Hindlimb muscle (tissue), 1 donor: ENCODE data around the gene TYK2. TPM values are rescaled to one million over a fixed set of nuclear protein-coding genes. Genes with fewer than 3 reads are reported as not detected.
"Not testable (repeated sequence)": the region's sequence is repeated elsewhere in the genome, so short reads cannot be mapped to it uniquely, and the experiment has no call there.

Experiments
- DNase-seq: peaks from one replicate; pipeline ENCODE4 v3.0.0-alpha.2; 2013
- polyA plus RNA-seq: library from polyadenylated mRNA; unstranded; fragments of 120-200 nt; gene quantifications from one replicate; pipeline ENCODE4 v1.2.1, GENCODE V29; 2013; ENCODE audit not compliant: insufficient read length

TYK2 gene
- polyA plus RNA-seq, 1 donor: 71.8 TPM

DNA sequence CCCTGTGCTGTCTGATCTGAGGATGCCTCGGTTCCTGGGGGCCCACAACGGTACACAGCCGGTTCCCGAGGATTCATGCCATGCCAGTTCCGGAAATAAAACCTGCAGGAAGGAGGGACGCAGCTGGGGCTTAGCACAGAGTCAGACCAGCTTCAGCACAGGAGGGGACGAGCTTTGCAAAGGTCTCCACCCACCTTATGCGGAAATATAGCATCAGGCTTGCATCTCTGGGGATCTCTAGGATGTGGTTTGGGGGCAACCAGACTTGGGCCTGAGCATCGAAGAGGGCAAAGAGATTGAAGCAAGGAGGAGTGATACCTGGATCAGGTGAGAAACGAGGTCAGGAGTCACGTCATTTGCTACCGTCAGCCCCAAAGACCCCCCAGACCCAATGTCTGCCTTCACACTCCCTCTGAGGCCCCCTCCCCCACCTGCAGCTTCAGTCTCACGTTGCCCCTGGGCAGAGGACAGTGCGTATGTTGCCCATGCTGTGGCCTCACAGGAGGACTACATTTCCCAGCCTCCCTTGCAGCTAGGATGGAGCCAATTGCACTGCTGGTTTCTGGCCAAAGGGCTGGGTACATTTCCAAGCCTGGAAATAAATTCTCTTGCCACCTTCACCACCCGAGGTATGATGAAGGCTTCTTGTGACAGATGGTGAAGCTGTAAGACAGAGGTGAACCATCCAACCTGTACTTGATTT, 12.1 kb downstream of the TYK2 start:
- DNase-seq: no peak

DNA sequence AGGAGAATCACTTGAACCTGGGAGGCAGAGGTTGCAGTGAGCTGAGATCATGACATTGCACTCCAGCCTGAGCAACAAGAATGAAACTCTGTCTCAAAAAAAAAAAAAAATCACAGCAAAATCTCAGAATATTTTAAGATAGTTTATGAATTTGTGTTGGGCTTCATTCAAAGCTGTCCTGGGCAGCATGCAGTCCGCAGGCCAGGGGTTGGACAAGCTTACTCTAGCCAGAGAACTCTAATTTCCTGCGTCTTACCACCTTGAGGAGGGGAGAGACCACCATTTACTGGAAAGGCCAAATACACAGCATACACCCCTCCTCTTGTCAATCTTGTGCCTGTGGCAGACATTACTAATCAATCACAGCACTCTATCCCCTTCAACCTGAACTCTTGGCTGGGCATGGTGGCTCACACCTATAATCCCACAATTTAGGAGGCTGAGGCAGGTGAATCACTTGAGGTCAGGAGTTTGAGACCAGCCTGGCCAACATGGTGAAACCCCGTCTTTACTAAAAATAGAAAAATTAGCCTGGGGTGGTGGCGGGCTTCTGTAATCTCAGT, 13.3 kb downstream of the TYK2 start:
- not testable (repeated sequence) for DNase-seq

DNA sequence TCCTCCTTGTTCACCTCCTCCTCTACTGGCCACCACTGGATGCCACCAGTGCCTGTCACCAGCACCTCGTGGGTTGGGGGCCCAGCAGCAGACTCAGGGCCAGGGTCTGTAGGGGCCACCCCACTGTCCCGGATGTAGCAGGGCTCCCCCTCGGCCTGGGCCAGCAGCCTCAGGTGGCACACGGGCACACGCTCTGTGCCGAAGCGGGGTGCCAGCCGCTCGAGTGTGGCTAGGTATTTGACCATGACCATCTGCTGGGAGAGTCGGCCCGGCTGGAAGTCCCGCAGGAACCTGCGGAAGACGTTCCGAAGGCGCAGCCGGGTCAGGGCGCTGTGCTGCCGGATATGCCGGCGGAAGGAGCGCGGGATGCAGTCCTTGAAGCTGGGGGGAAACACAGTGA, 14.9 kb downstream of the TYK2 start:
- DNase-seq: no peak

DNA sequence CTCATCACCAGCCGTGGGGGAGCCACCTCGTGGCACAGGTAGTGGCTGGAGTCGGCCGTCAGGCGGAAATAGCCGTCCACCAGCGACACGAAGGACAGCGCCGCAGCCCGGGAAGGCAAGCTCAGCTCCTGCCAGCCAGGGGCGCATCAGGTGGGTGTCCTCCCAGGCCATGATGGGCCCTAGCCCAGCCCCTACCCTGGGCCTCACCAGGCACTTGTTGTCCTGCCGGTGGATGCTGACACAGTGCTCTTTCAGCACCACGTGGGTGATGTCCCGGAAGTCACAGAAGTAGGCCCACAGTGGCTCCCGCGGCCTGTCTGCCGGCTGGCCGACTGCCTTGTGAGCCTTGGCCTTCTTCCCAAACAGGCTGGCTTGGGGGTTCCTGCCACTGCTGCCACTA, 15.7 kb downstream of the TYK2 start:
- no peak for DNase-seq

DNA sequence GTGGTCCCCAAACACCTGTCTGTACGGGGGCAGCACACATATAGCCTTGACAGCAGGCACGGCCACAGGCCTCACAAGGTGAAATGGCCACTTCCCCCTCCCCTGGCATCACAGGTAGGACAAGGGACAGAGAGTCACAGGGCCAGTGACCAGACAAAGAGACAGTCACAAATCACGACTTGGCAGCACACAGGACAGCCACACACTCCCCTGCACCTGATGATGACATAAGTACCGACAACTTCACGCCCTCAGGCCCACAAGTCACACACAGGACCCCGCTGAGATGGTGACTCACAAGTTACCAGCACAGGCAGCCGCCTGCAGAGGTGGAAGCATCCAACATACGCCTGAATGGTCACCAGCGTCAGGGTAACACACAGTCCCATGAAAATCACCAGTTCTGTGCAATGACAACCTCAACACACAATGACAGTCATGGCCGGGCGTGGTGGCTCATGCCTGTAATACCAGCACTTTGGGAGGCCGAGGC, 16.5 kb downstream of the TYK2 start:
- DNase-seq: no peak

DNA sequence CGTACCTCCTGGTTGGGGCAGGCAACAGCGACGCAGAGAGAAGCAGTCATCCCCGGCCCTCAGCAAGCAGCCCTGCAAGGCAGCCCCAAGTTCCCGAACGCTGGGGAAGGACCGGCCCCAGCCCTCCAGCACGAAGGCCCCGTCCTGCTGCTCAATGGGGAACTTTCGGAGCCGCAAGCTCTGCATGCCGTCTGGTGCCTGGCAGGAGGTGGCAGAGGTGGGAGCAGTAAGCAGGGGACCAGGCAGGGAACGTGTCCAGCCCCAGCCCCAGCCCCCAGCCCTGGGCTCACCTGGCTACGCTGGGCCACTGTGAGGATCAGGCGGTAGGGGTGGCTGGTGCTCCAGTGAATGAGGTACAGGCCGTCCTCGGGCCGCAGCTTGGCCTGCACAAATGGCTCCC, 18.1 kb downstream of the TYK2 start:
- no peak for DNase-seq

DNA sequence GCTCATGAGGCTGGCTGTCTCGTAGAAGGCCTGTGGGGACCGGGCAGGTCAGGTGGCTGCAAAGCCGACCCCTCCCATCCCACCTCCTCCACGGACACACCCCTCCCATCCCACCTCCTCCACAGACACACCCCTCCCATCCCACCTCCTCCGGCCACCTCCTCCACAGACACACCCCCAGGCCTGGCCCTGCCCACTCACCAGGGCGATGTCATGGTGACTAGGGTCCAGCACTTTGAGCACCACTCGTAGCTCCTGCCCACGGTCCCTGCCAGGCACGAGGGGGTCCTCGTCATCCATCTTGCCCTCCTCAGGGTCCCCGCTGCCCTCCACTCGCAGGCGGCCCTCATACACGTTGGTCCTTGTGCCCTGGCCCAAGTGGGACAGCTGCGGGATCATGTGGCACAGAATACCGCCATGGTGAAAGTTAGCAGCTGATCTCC, 18.8 kb downstream of the TYK2 start:
- no peak for DNase-seq

DNA sequence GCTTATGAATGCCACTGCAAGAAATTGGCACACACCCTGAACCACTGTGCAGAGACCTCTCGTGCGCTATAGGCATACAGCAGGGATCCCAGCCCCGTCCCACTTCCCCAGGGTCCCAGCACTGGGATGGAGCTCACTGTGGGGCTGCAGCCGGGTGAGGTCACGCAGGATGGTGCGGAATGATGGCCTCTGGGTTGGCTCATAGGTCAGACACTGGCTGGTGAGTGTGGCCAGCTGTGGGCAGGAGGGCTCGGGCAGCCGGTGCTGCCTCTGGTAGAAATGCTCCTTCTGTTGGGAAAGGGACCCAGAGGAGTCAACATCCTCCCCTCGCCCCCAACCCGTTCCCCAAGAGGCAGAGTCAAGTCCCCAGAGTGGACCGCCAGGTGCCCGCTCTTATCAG, 23.9 kb downstream of the TYK2 start:
- DNase-seq: no peak

DNA sequence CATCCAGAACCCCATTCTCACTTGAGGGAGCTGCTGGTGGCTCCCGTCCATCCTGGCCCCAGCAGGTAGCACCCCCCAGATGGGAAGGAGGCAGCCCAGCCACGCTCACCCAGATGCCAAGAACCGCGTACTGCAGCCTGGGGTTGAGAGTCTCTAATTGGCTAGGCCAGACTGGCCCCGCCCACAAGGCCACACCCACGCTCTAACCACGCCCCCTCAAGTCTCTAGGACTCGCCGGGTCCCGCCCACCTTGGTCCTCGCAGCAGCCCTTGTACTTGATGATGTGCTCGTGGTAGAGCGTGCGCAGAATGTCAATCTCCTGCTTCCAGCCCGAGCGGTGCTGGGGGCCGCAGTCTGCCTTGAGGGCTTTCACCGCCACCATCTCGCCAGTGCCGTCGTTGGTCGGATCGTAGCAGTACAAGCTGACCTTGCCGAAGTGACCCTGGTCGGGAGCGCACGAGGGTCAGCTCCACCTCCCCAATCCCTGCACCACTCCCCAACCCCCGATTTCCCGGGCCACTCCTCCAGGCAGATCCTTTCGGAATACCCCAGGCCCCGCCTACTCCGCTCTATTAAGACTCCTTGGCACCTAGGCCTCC, 26.5 kb downstream of the TYK2 start:
- DNase-seq: no peak

DNA sequence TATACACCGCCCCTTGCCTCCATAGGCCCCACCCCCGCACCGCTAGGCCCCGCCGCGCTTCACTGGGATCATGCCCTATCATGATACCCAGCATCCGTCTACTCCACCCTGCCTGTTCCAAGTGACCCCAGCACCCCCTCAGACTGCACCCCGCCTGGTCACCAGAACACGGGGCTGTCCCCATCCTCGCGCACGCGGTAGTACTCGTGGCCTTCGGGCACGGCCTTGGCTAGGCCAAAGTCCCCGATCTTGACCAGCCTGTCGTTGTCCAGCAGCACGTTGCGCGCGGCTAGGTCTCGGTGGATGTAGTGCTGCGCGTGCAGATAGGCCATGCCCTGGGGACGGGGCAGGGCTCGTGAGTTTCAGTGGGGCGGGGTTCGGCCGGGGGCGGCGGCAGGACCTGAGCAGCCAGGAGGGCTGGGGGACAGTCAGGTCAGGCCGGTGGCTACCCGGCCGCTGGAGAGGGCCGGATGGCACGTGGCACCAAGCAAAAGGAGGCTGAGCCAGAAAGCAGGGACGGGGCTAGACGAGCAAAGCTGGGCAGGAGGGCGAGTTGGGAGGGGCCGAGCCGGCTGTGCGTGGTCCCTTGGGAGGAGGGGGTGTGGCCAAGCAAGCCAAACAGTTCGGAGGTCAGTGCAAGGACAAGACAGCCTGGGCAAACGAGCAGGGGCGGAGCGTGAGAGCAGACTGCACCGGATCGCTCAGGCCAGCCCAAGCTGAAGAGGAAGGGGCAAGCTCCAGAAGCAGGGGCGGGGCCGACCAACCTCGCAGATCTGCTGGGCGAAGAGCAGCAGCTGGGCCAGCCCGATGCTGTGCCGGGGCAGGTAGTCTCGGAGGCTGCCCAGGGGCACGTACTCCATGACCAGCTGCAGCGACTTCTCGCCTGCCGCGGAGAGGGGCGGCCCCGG, 27.4 kb downstream of the TYK2 start:
- peak; percentile 64 for DNase-seq

DNA sequence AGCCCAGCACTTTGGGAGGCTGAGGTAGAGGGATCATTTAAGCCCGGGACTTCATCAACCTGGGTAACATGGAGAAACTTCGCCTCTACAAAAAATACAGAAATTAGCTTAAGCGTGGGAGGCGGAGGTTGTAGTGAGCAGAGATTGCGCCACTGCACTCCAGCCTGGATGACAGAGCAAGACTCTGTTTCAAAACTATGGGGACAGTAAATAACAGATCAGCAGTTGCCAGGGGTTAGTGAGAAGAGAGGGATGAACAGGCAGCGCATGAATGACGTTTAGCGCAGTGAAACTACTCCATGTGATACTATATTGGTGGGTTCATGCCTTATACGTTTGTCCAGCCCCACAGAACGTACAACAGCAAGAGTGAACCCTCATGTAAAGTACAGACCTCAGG, 33.9 kb downstream of the TYK2 start:
- DNase-seq: no peak

DNA sequence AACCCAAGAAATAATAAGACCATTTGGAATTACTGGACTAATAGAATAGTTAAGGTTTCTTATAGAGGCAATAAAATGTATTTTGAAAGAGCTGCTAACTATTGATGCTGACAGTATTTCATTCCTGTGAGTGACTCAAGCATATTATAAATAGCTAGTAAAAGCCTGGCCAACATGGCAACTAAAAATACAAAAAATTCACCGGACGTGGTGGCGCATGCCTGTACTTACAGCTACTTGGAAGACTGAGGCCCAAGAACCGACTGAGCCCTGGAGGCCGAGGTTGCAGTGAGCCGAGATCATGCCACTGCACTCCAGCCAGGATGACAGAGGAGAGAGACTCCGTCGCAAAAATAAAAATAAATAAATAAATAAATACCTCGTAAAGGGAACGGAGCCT, 35.6 kb downstream of the TYK2 start:
- DNase-seq: no peak

DNA sequence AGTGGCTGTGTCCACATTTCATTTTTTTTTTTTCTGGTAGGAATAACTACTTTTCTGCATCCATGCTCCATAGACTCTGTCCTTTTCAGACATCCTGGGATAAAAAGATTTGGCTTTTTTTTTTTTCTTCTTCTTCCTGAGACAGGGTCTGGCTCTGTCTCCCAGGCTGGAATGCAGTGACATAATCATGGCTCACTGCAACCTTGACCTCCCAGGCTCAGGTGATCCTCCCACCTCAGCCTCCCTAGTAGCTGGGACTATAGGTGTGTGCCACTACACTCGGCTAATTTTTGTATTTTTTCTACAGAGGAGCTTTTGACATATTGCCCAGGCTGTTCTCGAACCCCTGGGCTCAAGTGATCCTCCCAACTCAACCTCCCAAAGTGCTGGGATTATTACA, 36.9 kb downstream of the TYK2 start:
- DNase-seq: no peak

DNA sequence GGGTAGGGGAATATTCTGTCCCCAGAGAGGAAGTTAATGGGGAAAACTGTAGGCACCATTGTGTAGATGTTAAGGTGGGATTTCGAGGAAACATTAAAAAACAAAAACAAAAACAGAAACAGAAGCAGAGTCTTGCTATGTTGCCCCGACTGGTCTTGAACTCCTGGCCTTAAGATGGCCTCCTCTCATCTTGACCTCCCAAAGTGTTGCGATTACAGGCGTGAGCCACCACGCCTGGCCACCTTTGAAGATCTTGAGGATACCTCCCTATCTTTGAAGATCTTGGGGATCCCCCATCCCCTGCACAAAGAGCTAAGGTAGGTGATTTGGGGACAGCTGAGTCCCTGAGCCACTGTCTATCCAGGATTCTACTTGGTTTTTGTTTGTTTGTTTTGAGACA, 40.4 kb downstream of the TYK2 start:
- DNase-seq: no peak

DNA sequence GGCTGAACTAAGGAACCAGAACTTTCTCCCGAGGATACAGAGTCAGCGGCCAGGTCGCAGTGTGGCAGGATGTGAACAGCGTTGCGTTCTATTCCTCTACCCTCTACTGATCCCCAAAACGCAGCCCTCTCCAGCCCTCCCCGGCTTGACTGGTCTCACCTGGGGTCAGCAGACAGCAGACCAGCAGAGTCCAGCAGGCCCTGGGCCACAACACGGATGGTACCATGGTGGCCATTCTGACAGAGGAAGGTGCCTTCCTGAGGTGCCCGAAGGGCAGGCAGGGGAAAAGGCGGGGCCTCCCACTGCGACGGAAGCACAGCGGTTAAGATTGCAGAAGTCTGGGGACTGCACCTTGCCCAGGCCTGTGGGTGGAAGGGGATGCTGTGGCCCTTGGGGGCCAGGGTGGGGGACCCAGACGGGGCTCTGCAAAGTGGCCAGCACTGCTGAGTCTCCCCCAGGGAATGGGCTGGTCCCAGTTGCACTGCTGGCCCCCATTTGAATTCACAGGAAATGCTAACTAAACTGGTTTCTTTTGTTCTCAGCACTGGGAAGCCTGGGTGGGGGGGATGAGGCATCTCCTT, 40.9 kb downstream of the TYK2 start, which contains the start of gene ICAM3:
Gene ICAM3 (minus strand): TSS at position 245 of the 581 bp plus-strand sequence. CDS start 10 bp downstream, at position 235.
- DNase-seq: no peak

DNA sequence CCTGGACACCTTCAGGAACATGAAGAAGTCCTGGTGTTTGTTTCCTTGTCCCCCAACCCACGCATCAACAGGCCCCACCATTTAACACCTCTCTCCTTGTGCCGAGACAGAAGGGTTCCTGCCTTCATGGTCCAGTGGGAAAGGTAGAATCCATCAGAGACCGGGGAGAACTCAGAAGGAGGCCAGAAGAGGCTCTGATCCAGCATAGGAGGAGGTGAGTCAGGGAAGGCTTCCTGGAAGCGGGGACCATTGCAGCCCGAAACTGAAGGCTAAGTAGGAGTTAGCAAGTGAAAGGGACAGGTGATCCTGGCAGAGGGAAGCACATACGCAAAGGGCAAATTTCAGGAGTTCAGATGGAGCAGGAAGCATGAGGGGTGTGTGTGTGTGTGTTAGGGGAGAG, 41.4 kb downstream of the TYK2 start:
- no peak for DNase-seq

DNA sequence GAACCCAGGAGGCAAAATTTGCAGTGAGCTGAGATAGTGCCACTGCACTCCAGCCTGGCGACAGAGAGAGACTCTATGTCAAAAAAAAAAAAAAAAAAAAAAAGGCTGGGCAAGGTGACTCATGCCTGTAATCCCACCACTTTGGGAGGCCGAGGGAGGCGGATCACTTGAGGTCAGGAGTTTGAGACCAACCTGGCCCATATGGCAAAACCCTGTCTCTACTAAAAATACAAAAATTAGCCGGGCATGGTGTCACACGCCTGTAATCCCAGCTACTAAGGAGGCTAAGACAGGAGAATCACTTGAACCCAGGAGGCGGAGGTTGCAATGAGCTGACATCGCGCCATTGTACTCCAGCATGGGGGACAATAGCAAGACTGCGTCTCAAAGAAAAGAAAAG, 43.6 kb downstream of the TYK2 start:
- DNase-seq: not testable (repeated sequence)

DNA sequence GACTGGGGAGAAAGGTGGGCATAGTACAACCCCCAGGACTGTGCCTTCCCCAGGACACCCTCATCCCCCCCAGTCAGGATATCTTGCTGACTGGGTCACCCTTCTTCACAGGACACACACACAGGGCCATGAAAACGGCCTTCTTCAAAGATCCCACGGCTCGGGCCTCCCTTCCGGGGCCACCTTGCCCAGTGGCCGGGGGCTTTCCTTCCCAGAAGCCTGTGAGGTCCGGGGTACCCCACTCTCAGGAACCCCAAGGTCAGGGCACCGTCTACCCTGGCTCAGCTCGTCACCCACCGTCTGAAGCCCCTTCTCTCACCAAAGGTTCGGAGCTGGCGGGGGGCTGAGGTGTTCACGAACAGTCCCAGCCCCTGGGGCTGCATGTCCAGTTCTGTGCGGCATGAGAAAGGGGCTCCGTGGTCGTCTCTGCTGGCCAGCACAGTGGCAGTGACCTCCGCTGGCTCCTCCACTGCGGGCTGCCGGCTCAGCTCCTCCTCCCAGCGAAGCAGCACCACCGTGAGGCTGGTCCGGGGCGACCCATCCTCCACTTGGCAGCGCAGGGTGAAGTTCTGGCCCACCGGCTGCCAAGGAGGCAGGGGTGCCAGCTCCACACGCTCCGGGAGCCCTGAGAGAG, 44.9 kb downstream of the TYK2 start:
- DNase-seq: no peak

DNA sequence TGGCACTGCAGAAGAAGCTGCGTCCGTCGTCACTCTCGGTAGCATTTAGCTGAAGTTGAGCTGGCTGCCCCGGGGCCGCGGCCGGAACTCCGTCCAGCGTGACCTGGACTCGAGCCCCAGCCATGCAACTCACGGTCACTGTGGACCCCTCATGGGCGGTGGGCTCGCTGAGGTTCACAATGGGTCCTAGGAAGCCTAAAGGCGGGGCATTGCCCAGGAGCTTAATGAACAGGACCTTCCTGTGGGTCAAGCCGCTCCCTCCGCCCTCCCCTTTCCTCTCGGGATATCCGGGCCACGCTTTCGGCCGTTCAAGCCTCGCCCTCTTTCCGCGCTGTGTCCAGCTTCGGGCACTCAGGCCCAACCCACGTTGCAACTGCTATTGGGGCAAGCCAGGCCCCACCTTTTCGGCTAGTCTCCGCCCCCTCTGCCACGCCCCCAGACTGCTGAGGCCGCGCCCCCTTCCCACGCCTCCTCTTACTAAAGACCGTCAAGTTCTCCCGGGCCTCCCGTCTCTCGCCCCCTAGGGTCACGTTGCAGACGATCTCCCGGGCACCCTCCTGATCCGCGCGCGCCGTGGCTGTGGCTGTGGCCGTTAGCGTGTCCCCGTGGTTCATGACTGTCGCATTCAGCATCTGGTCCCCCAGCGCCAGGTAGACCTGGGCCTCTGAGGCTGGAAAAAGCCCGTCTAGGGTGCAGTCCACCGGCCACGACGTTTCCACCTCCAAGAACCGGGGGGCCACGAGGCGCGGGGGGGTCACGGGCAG, 45.6 kb downstream of the TYK2 start:
- DNase-seq: peak; percentile 87

DNA sequence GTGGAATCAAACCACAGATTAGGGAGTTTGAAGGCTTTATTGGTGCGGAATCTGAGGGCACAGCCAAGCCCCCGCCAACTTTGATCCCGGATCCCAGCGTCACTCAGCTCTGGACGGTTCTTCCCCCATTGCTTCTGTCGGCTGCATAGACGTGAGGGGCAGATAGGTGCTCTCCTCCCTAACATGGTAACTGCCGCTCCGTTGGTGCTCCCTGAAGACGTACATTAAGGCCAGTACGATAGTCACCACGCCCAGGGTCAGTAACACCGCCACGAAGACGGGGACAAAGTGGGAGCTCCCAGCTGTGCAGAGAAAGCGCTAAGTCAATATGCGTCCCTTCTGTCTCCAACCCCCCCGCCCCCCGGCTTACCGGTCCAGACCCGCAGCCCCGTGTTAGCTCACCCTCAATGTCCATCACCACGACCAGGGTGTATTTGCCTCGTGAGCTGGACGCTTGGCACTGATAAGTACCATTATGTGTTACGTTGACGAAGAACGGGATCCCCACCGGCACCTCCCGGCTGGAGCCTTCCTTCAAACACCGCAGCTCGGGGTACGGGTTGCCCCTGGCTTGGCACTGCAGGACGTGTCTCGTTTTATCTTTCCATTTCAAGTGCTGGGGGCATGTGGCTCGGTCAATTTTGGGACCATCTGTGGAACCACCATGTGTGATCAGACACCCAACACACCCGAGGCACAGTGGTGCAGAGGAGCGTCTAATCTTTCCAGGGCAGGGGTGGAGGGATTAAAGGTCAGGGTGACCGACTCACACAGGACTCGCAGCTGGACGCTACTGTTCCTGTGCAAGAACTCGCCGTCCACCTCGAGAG, 46.4 kb downstream of the TYK2 start:
- no peak for DNase-seq
